Activated naive CD4-positive, alpha-beta T cell treated with anti-CD3 and anti-CD28 coated beads, Interleukin-2, amount 50 U/mL, for 16 hours (primary cell): ENCODE data around the gene LHX3.
"Not testable (repeated sequence)": the region's sequence is repeated elsewhere in the genome, so short reads cannot be mapped to it uniquely, and the experiment has no call there.

Experiments
- DNase-seq: peaks from one replicate; pipeline ENCODE4 v3.0.0-alpha.2; 2020

The LHX3 gene

DNA sequence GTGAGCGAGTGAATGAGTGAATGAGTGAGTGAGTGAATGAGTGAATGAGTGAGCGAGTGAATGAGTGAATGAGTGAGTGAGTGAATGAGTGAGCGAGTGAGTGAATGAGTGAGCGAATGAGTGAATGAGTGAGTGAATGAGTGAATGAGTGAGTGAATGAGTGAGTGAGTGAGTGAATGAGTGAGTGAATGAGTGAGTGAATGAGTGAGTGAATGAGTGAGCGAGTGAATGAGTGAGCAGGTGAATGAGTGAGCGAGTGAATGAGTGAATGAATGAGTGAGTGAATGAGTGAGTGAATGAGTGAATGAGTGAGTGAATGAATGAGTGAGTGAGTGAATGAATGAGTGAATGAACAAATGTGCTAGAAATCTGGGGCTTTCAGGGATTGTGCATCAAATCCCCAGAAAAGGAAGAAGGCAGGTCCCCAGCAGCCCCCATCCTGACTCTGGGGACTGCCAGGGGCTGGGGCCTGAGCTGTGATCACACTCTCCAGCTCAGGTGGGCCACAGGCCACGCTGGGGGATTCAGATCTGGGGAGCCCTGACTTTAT is 54.2 kb downstream of the LHX3 start:
- DNase-seq = not testable (repeated sequence)

DNA sequence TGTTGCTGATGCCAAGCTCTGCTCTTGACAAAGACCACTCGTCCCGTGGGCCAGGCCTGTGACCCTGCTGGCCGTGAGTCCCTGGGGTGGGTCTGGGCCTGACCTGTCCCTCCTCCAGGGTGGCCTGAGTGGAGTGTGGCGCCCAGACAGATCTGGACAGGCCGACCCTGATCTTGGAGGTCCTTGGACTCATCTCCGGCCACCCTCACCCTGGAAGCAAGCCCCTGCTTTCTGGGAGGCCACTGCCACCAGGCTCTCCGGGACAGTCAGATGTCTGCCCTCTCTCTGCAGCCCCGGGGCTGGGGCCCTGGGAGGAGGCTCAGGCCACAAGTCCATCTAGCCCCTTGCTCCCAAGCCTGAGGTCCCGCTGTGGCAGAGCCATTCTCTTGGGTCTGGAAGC is 55.1 kb downstream of the LHX3 start:
- DNase-seq = no peak

DNA sequence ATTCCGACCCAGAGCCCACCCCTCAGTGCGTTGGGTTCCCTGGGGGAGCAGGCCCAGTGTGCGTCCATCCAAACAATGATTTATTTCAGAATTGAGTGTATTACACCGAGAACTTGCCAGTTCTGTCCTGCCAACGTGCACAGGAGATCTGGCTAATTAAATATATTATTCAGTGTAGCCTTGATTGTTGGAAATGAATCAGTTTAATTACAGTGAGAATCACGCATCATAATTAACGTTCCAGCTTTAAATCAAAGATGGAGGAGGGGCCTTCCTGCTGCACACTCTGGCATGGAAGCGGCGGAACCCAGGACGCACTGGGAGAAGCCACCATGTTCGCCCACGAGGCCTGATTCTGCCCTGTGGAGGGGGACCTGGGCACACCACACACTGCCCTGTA is 55.6 kb downstream of the LHX3 start:
- DNase-seq = no peak

DNA sequence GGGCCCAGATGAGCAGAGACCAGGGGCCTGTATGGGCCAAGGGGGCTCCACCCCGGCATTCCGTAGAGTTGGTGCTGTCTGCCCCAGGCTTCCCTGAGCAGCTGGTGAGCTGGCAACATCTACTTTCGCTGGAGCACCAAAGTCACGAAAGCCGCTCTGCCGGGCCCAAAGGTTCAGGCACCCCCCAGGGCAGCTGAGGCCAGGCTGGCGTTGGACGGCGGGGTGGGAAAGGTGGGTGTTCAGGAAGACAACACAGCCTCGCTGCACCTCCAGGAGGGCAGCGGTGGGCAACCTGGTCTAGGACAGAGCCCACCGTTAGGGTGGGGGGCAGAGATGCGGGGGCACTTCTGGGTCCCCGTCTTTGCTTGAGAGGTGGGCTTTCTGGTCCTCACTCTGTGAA is 56.2 kb downstream of the LHX3 start:
- DNase-seq = no peak

DNA sequence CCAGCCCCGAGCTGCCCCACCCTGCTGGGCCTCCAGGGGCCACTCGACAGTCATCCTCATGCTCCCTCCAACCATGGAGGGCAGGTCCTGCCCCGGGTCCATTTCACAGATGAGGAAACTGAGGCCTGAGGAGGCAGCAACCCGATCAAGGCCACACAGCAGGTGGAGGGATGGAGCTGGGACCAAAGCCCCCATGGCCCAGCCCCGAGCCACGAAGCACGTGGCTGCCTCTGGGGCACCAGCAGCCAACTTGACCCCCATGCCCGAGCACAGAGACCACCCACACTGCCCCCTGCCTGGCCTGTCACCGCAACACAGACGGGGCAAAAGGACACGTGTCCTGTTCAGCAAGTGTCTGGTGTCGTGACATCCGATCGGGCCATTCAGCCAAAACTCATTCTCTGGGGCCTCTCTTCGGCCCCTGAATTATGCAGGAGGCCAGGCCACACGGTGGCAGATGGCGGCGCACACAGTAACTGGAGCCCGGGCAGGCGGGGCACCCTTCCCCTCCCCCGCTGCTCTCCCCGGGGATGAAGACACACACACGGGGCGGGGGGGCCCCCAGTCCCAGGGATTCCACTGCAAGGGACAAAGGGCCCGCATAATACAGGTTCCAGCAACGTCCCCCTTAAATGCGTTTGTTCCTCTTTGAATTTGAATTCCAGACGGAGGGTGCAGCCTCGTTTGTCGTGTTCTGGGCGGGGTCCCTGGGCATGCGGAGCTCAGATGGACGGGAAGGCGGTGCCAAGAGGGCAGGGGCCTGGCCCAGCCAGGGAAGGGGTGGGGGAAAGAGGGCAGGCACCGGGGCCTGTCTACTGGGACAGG is 56.8 kb downstream of the LHX3 start:
- DNase-seq = no peak

DNA sequence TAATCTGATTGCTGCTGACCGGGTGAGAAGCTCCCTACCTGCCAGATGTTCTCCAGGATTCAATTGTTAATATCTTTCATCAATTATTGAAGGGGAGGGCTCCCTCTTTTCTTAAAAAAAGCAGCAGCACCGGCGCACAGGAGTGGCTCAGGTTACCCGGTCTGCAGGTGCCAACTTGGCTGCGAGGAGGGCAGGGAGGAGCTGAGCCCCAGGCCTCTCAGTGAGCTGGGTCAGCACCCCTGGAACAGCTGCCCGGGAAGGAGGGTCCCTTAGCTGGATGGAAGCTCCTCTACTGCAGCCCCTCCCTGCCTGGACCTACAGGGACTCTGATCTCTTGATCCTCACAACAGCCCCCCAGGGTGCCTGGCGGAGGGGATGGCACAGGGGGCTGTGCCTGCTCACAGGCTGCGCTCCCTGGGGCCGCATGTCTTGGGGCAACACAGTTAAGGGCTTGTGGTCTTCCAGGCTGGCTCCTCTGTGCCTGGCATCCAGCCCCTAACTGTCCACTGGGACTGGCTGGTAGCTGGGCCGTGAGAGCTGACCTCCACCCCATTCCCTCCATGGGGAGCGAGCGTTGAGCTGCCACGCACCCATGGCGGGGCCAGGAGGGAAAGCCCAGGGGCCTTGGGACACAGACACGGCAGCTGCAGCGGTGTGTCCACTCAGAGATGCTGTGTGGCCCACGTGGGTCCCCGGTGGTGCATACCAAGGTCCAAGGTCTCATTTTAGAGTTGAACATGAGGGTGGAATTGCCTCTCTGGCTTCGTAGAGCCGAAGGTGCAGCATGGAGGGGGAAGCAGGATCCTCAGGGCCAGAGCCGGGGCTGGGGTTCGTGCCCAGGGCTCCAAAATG is 57.7 kb downstream of the LHX3 start:
- no peak for DNase-seq
